Astrocyte (in vitro differentiated cells and primary cell): Measurements from ENCODE around the gene EDN2.

Experiments
- CTCF ChIP-seq: IDR thresholded peaks from 2 replicates; pipeline ENCODE4 v1.5.1; 2011; ENCODE audit warnings: low read depth, mild to moderate bottlenecking, inconsistent platforms, low read length, moderate library complexity; ENCODE audit not compliant: insufficient read depth
- EZH2 ChIP-seq: IDR thresholded peaks from 2 replicates; pipeline ENCODE4 v1.6.1; 2012; ENCODE audit warnings: mild to moderate bottlenecking, low read length, inconsistent platforms; ENCODE audit not compliant: insufficient read depth

DNA sequence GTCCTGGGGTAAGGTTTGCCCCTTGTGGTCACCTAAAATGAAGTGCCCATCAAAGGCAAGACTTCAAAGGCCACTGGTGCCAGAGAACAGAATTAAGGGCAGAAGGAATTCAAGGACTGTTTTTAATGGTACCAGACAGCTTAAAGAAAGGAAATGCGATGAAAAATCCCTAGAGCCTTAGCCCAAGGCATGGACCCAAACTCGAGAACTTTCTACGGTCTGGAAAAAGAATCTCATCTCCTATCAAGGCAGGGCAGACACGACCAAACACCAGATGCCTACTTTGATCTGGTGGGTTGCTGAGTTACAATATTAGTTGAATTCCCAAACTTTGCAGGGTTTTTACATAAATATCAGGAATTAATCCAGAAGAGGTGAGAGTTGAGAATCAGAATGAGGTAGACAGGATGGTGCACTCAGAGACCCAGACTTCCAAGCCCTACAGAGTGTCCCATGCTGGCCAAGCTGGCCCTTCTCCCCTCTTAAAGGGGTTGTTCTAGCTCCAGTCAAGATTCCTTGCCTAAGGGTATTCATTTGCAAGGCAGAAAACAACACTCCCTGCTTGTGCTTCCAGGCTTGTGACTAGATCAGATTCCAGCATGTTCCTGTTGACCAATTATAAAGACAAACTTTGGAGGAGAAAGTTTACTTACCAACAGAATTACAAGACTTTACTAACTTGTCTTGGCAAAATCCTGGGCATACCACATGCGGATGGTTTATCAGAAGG, 48.0 kb downstream of the EDN2 start:
- TF ChIP-seq CTCF (no peak), EZH2 (no peak)
